ENCODE measurements around the gene KIAA0930. TPM values are rescaled to one million over a fixed set of nuclear protein-coding genes. Genes with fewer than 3 reads are reported as not detected.

The KIAA0930 gene
- total and polyA plus RNA-seq, 2 donors, result 32.4 TPM

DNA sequence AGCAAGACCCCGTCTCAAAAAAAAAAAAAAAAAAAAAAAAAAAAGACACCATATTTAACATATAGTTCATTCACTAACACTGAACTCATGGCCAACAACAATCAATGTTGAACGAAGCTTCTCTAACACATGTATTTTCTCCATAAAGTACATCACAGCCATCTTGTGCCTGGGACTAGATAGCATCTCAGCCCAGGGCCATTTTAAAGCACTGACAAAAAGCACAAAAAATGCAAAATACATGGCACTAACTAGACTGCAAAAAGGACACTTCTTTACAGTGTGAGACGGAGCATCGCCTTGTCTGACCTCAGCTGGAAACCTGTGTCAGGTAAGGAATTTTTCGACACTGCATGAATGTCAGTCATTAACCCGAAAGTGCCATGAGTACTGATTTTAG lies 23.3 kb downstream of the KIAA0930 start:
- Histone ChIP-seq H3K27me3 (ENCODE audit: control insufficient read depth in 2 of 2, insufficient read depth in 1 of 2, low read length in 1 of 2) (no peaks in the 10 kb centered on the region), H3K4me1 (ENCODE audit: control insufficient read depth in 2 of 2, insufficient read depth in 2 of 2, low read length in 2 of 2) (peaks cover 0 to 5% of the 10 kb centered on the region in 2 donors), H3K4me3 (ENCODE audit: low read length in 2 of 2) (no peak overlapping the region), H3K9me3 (ENCODE audit: control insufficient read depth in 2 of 2, insufficient read depth in 1 of 2, low read length in 1 of 2) (no peaks in the 10 kb centered on the region), H3K36me3 (ENCODE audit: control insufficient read depth in 2 of 2, insufficient read depth in 2 of 2, low read length in 1 of 2) (no peaks in the 10 kb centered on the region), H3K27ac (ENCODE audit: low read depth in 1 of 2, low read length in 1 of 2) (no peak overlapping the region)
- 98% methylated on average over 6 of the region's 6 CpGs for WGBS
- DNase-seq (ENCODE audit: low read depth in 6 of 9, low spot score in 9 of 9), result no peak

DNA sequence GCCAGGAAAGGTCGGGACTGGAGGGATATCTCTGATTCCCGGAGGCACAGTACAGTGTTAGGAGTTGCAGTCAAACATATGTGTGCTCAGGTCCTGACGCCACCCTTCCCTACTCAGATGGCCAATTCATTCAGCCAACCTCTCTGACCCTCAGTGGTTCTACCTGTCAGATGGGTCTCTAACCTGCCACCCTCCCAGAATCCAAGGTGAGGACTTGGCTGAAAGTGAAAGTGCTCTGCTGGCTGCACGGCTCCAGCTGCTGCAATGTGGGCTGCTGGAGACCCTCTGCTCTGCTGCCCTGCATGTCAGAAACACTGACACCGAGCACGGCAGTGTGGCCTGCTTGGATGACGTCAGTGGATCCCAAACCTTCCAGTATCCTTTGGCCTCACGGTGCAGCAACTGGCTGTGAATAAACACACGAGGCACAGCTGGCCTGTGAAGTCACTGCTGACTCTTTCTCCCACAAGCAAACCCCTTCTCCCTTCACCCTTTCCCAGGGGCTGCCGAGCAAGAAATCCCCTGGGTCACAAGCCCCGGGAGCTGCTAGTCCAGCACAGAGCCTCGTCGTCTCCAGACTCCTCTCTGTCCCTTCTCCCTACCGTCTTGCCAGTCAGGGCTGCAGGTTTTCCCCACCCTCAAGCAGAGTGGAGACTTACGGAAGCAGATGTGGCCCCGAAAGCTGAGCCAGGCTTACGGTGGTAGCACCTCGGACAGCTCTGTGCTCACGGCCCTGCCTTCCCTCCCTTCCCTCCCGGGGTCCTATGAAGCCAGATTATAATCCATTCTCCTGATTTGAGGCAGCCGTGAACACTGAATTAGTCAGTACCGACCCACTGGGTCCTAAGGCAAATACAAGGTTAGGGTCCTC lies 24.3 kb downstream of the KIAA0930 start:
- 83% methylated on average over 22 of the region's 22 CpGs for WGBS
- Histone ChIP-seq H3K36me3 (ENCODE audit: control insufficient read depth in 2 of 2, insufficient read depth in 2 of 2, low read length in 1 of 2) (peaks cover under 1 to 3% of the 10 kb centered on the region in 2 donors), H3K27ac (ENCODE audit: low read depth in 1 of 2, low read length in 1 of 2) (no peak overlapping the region), H3K9me3 (ENCODE audit: control insufficient read depth in 2 of 2, insufficient read depth in 1 of 2, low read length in 1 of 2) (no peaks in the 10 kb centered on the region), H3K4me3 (ENCODE audit: low read length in 2 of 2) (no peak overlapping the region), H3K27me3 (ENCODE audit: control insufficient read depth in 2 of 2, insufficient read depth in 1 of 2, low read length in 1 of 2) (no peaks in the 10 kb centered on the region), H3K4me1 (ENCODE audit: control insufficient read depth in 2 of 2, insufficient read depth in 2 of 2, low read length in 2 of 2) (peaks cover 0 to 8% of the 10 kb centered on the region in 2 donors)
- no peak for DNase-seq (ENCODE audit: low read depth in 6 of 9, low spot score in 9 of 9)

GRCh38 chr22:45212992-45213751 lies 27.5 kb downstream of the KIAA0930 start:
- Histone ChIP-seq H3K4me3 (ENCODE audit: low read length in 2 of 2) (no peak overlapping the region), H3K27me3 (ENCODE audit: control insufficient read depth in 2 of 2, insufficient read depth in 1 of 2, low read length in 1 of 2) (no peaks in the 10 kb centered on the region), H3K36me3 (ENCODE audit: control insufficient read depth in 2 of 2, insufficient read depth in 2 of 2, low read length in 1 of 2) (peaks cover 11 to 12% of the 10 kb centered on the region in 2 donors), H3K27ac (ENCODE audit: low read depth in 1 of 2, low read length in 1 of 2) (peak overlapping the region in 1 of 2 donors; percentile 9), H3K9me3 (ENCODE audit: control insufficient read depth in 2 of 2, insufficient read depth in 1 of 2, low read length in 1 of 2) (no peaks in the 10 kb centered on the region), H3K4me1 (ENCODE audit: control insufficient read depth in 2 of 2, insufficient read depth in 2 of 2, low read length in 2 of 2) (peaks cover 0 to 17% of the 10 kb centered on the region in 2 donors)
- 81% methylated on average over 22 of the region's 22 CpGs for WGBS
- DNase-seq (ENCODE audit: low read depth in 6 of 9, low spot score in 9 of 9), result no peak

DNA sequence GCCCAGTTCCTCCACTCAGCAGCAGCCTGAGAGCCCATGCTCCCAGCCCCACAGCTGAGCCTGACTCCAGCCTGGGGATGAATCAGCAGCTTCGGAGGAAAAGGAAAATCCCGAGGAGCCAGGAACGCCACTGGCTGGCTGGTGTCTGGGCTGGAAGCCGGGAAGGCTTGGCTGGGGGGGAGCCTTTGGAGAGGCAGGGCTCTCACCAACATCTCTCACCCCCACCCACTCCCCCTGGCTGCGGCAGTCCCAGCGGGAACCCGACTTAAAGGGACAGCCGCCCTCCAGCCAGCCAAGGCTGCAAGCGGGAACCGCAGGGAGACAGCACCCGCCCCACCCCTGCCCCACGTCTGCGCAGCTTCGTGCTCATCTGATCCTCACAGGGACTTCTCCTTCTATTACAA lies 28.4 kb downstream of the KIAA0930 start:
- Histone ChIP-seq H3K9me3 (ENCODE audit: control insufficient read depth in 2 of 2, insufficient read depth in 1 of 2, low read length in 1 of 2) (no peaks in the 10 kb centered on the region), H3K4me3 (ENCODE audit: low read length in 2 of 2) (no peak overlapping the region), H3K36me3 (ENCODE audit: control insufficient read depth in 2 of 2, insufficient read depth in 2 of 2, low read length in 1 of 2) (peaks cover 11 to 16% of the 10 kb centered on the region in 2 donors), H3K4me1 (ENCODE audit: control insufficient read depth in 2 of 2, insufficient read depth in 2 of 2, low read length in 2 of 2) (peaks cover 0 to 17% of the 10 kb centered on the region in 2 donors), H3K27me3 (ENCODE audit: control insufficient read depth in 2 of 2, insufficient read depth in 1 of 2, low read length in 1 of 2) (no peaks in the 10 kb centered on the region), H3K27ac (ENCODE audit: low read depth in 1 of 2, low read length in 1 of 2) (no peak overlapping the region)
- 90% methylated on average over 14 of the region's 14 CpGs for WGBS
- DNase-seq (ENCODE audit: low read depth in 6 of 9, low spot score in 9 of 9), result no peak

DNA sequence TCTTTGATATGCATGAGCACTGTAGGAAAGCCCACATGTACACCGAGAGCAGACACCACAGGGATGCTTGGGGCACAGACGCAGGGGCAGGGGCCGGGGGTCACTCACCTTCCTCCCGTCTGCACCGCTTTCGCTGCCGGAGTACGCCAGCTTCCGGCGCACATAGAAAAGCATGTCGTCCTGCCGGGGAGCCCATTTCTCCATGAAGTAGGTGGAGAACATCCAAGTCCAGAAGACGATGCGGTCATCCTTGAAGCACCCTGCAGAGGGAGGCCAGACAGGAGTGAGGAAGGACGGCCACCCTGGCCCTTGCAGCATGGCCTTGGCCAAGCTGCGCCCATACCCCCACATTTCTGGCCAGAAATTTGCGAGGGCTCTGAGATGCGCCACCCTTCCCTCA lies 28.8 kb downstream of the KIAA0930 start:
- WGBS, result 98% methylated on average over 18 of the region's 18 CpGs
- Histone ChIP-seq H3K36me3 (ENCODE audit: control insufficient read depth in 2 of 2, insufficient read depth in 2 of 2, low read length in 1 of 2) (peaks cover 11 to 16% of the 10 kb centered on the region in 2 donors), H3K4me3 (ENCODE audit: low read length in 2 of 2) (no peak overlapping the region), H3K4me1 (ENCODE audit: control insufficient read depth in 2 of 2, insufficient read depth in 2 of 2, low read length in 2 of 2) (peaks cover 0 to 17% of the 10 kb centered on the region in 2 donors), H3K9me3 (ENCODE audit: control insufficient read depth in 2 of 2, insufficient read depth in 1 of 2, low read length in 1 of 2) (no peaks in the 10 kb centered on the region), H3K27me3 (ENCODE audit: control insufficient read depth in 2 of 2, insufficient read depth in 1 of 2, low read length in 1 of 2) (no peaks in the 10 kb centered on the region), H3K27ac (ENCODE audit: low read depth in 1 of 2, low read length in 1 of 2) (no peak overlapping the region)
- DNase-seq (ENCODE audit: low read depth in 6 of 9, low spot score in 9 of 9), result no peak

GRCh38 chr22:45211435-45211834 lies 29.3 kb downstream of the KIAA0930 start:
- no peak for DNase-seq (ENCODE audit: low read depth in 6 of 9, low spot score in 9 of 9)
- H3K9me3 ChIP-seq (ENCODE audit: control insufficient read depth in 2 of 2, insufficient read depth in 1 of 2, low read length in 1 of 2), result no peaks in the 10 kb centered on the region
- 96% methylated on average over 8 of the region's 8 CpGs for WGBS
- H3K27me3 ChIP-seq (ENCODE audit: control insufficient read depth in 2 of 2, insufficient read depth in 1 of 2, low read length in 1 of 2), result no peaks in the 10 kb centered on the region
- H3K27ac ChIP-seq (ENCODE audit: low read depth in 1 of 2, low read length in 1 of 2), result no peak overlapping the region
- H3K4me3 ChIP-seq (ENCODE audit: low read length in 2 of 2), result no peak overlapping the region
- peaks cover 11 to 16% of the 10 kb centered on the region in 2 donors for H3K36me3 ChIP-seq (ENCODE audit: control insufficient read depth in 2 of 2, insufficient read depth in 2 of 2, low read length in 1 of 2)
- peaks cover 0 to 17% of the 10 kb centered on the region in 2 donors for H3K4me1 ChIP-seq (ENCODE audit: control insufficient read depth in 2 of 2, insufficient read depth in 2 of 2, low read length in 2 of 2)

DNA sequence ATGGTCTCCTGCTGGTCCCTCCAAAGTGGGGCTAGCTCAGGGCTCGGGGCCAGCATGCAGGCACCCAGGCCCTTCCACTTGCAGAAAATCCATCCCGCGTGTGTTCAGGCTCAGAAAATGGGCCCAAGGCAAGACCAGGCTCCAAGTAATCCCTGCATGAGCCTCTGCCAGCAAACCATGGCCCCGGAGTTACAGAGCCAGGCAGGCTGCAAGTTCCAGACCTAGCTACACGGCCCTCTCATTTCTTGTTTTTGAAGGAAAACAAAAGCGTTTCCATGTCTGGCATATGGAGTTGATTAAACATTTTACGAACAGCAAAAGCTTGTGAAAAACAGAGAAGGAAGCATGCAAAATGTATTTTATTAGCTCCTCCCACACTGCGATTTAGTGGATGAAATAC lies 29.7 kb downstream of the KIAA0930 start:
- Histone ChIP-seq H3K27ac (ENCODE audit: low read depth in 1 of 2, low read length in 1 of 2) (no peak overlapping the region), H3K9me3 (ENCODE audit: control insufficient read depth in 2 of 2, insufficient read depth in 1 of 2, low read length in 1 of 2) (no peaks in the 10 kb centered on the region), H3K27me3 (ENCODE audit: control insufficient read depth in 2 of 2, insufficient read depth in 1 of 2, low read length in 1 of 2) (no peaks in the 10 kb centered on the region), H3K4me1 (ENCODE audit: control insufficient read depth in 2 of 2, insufficient read depth in 2 of 2, low read length in 2 of 2) (peaks cover 0 to 17% of the 10 kb centered on the region in 2 donors), H3K4me3 (ENCODE audit: low read length in 2 of 2) (no peak overlapping the region), H3K36me3 (ENCODE audit: control insufficient read depth in 2 of 2, insufficient read depth in 2 of 2, low read length in 1 of 2) (peaks cover 11 to 16% of the 10 kb centered on the region in 2 donors)
- 98% methylated on average over 8 of the region's 8 CpGs for WGBS
- no peak for DNase-seq (ENCODE audit: low read depth in 6 of 9, low spot score in 9 of 9)

- Histone ChIP-seq H3K4me3 (ENCODE audit: low read length in 2 of 2) (no peak overlapping the region), H3K27ac (ENCODE audit: low read depth in 1 of 2, low read length in 1 of 2) (no peak overlapping the region), H3K36me3 (ENCODE audit: control insufficient read depth in 2 of 2, insufficient read depth in 2 of 2, low read length in 1 of 2) (peaks cover 11 to 16% of the 10 kb centered on the region in 2 donors), H3K4me1 (ENCODE audit: control insufficient read depth in 2 of 2, insufficient read depth in 2 of 2, low read length in 2 of 2) (peaks cover 0 to 17% of the 10 kb centered on the region in 2 donors), H3K9me3 (ENCODE audit: control insufficient read depth in 2 of 2, insufficient read depth in 1 of 2, low read length in 1 of 2) (no peaks in the 10 kb centered on the region), H3K27me3 (ENCODE audit: control insufficient read depth in 2 of 2, insufficient read depth in 1 of 2, low read length in 1 of 2) (no peaks in the 10 kb centered on the region)
- WGBS, result 90% methylated on average over 11 of the region's 11 CpGs
- DNase-seq (ENCODE audit: low read depth in 6 of 9, low spot score in 9 of 9), result no peak
Measured at GRCh38 chr22:45210577-45210976, 30.1 kb downstream of the KIAA0930 start.

GRCh38 chr22:45210174-45210573 lies 30.5 kb downstream of the KIAA0930 start:
- over 99% methylated on average over 7 of the region's 7 CpGs for WGBS
- H3K9me3 ChIP-seq (ENCODE audit: control insufficient read depth in 2 of 2, insufficient read depth in 1 of 2, low read length in 1 of 2), result no peaks in the 10 kb centered on the region
- peaks cover 0 to 17% of the 10 kb centered on the region in 2 donors for H3K4me1 ChIP-seq (ENCODE audit: control insufficient read depth in 2 of 2, insufficient read depth in 2 of 2, low read length in 2 of 2)
- H3K4me3 ChIP-seq (ENCODE audit: low read length in 2 of 2), result no peak overlapping the region
- no peak overlapping the region for H3K27ac ChIP-seq (ENCODE audit: low read depth in 1 of 2, low read length in 1 of 2)
- peaks cover 11 to 19% of the 10 kb centered on the region in 2 donors for H3K36me3 ChIP-seq (ENCODE audit: control insufficient read depth in 2 of 2, insufficient read depth in 2 of 2, low read length in 1 of 2)
- H3K27me3 ChIP-seq (ENCODE audit: control insufficient read depth in 2 of 2, insufficient read depth in 1 of 2, low read length in 1 of 2), result no peaks in the 10 kb centered on the region
- no peak for DNase-seq (ENCODE audit: low read depth in 6 of 9, low spot score in 9 of 9)
